IPS-15b (cell line): Measurements from ENCODE around the gene FAM184B.

Experiments
- H3K27me3 ChIP-seq: one replicate; pipeline ENCODE4 v1.6.1; 2013; ENCODE audit warnings: low read length; ENCODE audit not compliant: control insufficient read depth, insufficient read depth
- H3K36me3 ChIP-seq: one replicate; pipeline ENCODE4 v1.6.1; 2013; ENCODE audit warnings: low read length; ENCODE audit not compliant: control insufficient read depth, insufficient read depth
- H3K4me1 ChIP-seq: one replicate; pipeline ENCODE4 v1.6.1; 2013; ENCODE audit warnings: mild to moderate bottlenecking, low read length; ENCODE audit not compliant: control insufficient read depth, insufficient read depth
- H3K4me3 ChIP-seq: one replicate; pipeline ENCODE4 v1.5.1; 2013; ENCODE audit warnings: low read depth, low read length
- H3K9ac ChIP-seq: one replicate; pipeline ENCODE4 v1.6.1; 2013; ENCODE audit warnings: low read depth, mild to moderate bottlenecking, low read length
- H3K9me3 ChIP-seq: one replicate; pipeline ENCODE4 v1.6.1; 2013; ENCODE audit warnings: mild to moderate bottlenecking, low read length; ENCODE audit not compliant: control insufficient read depth, insufficient read depth

FAM184B gene

DNA sequence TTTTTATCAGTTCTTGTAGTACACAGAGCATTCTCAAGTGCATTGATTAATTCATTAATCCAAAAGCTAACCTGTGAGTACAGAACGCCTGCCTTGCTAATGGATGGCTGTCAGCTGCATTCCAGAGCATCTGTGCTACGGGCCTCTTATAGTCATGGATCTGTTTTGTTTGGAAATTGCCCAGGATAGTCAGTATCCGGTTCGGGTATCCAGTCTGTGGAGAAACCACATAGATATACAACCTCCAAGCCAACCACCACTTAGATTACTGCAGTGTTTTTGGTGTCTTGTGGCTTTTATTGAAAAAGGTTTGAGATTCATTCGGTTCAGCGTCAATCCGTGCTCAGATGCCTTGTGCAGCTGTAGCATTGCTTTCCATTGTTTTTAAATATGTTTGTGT is 200.5 kb downstream of the FAM184B start:
- Histone ChIP-seq H3K9me3 (no peaks in the 10 kb centered on the region), H3K4me1 (peaks cover 6% of the 10 kb centered on the region), H3K9ac (no peak overlapping the region), H3K4me3 (no peak overlapping the region), H3K36me3 (peaks cover 21% of the 10 kb centered on the region), H3K27me3 (peaks cover 4% of the 10 kb centered on the region)
